Hepatocyte (in vitro differentiated cells): Measurements from ENCODE around the gene ATP8A2. TPM values are rescaled to one million over a fixed set of nuclear protein-coding genes. Genes with fewer than 3 reads are reported as not detected.

Experiments used
- DNase-seq: peaks from one replicate; pipeline ENCODE4 v3.0.0-alpha.2; 2016; ENCODE audit warnings: low spot score
- H2AFZ ChIP-seq: fragments of 200-600 bp; sonication (generic); 2 replicates; pipeline ENCODE4 v1.6.0; 2016; ENCODE audit warnings: antibody characterized with exemption, mild to moderate bottlenecking
- H3K27ac ChIP-seq: fragments of 200-600 bp; sonication (generic); 2 replicates; pipeline ENCODE4 v1.5.1; 2016; ENCODE audit warnings: mild to moderate bottlenecking
- H3K27me3 ChIP-seq: fragments of 200-600 bp; sonication (generic); 2 replicates; pipeline ENCODE4 v1.6.1; 2016
- H3K36me3 ChIP-seq: fragments of 200-600 bp; sonication (generic); replicated peaks from 2 replicates; pipeline ENCODE4 v1.5.1; 2016; ENCODE audit warnings: low read depth; ENCODE audit not compliant: insufficient read depth
- H3K4me1 ChIP-seq: fragments of 200-600 bp; sonication (generic); 2 replicates; pipeline ENCODE4 v1.5.1; 2016; ENCODE audit warnings: mild to moderate bottlenecking, moderate library complexity; ENCODE audit not compliant: insufficient read depth
- H3K4me2 ChIP-seq: fragments of 200-600 bp; sonication (generic); 2 replicates; pipeline ENCODE4 v1.6.0; 2016
- H3K4me3 ChIP-seq: fragments of 200-600 bp; sonication (generic); 2 replicates; pipeline ENCODE4 v1.5.1; 2016; ENCODE audit warnings: mild to moderate bottlenecking
- H3K79me2 ChIP-seq: fragments of 200-600 bp; sonication (generic); 2 replicates; pipeline ENCODE4 v1.6.0; 2017; ENCODE audit warnings: mild to moderate bottlenecking
- H3K9me2 ChIP-seq: fragments of 200-600 bp; sonication (generic); replicated peaks from 2 replicates; pipeline ENCODE4 v1.6.0; 2017; ENCODE audit warnings: mild to moderate bottlenecking; ENCODE audit not compliant: insufficient read depth
- H3K9me3 ChIP-seq: fragments of 200-600 bp; sonication (generic); 2 replicates; pipeline ENCODE4 v1.5.1; 2016; ENCODE audit warnings: low read depth, mild to moderate bottlenecking
- H4K20me1 ChIP-seq: fragments of 200-600 bp; sonication (generic); 2 replicates; pipeline ENCODE4 v1.6.0; 2016; ENCODE audit warnings: mild to moderate bottlenecking; ENCODE audit not compliant: insufficient read depth, poor library complexity, severe bottlenecking
- CTCF ChIP-seq: fragments of 200-600 bp; sonication (generic); IDR thresholded peaks from 2 replicates; pipeline ENCODE4 v1.5.1; 2016; ENCODE audit warnings: antibody characterized with exemption, mild to moderate bottlenecking; ENCODE audit not compliant: poor library complexity
- EZH2 ChIP-seq: fragments of 200-600 bp; sonication (generic); IDR thresholded peaks from 2 replicates; pipeline ENCODE4 v1.6.1; 2016; ENCODE audit warnings: antibody characterized with exemption, mild to moderate bottlenecking, borderline replicate concordance
- EZH2phosphoT487 ChIP-seq: fragments of 200-600 bp; sonication (generic); IDR thresholded peaks from one replicate; pipeline ENCODE4 v1.6.1; 2018; ENCODE audit warnings: antibody characterized with exemption, mild to moderate bottlenecking, low read depth, moderate library complexity; ENCODE audit not compliant: unreplicated experiment, severe bottlenecking
- WGBS: methylation state at CpG from one replicate; pipeline ENCODE4 v1.1.6; 2016; ENCODE audit warnings: low lambda C conversion rate; ENCODE audit errors: missing lambda C conversion rate; 5-methylcytosine and 5-hydroxymethylcytosine counted together
- polyA plus RNA-seq: library from polyadenylated mRNA; unstranded; fragments of >200 nt; fragmentation: Nextera tagmentation; extraction: Ambion mirVana; gene quantifications from 2 replicates; pipeline ENCODE4 v1.2.1, GENCODE V29; 2016
- total RNA-seq: library from RNA; depleted of rRNA; stranded (reverse); fragments of >200 nt; gene quantifications from 2 replicates; pipeline ENCODE4 v1.2.3, GENCODE V29; 2014

ATP8A2 gene
- total and polyA plus RNA-seq, 2 experiments from 2014 or later = 2.1 to 3.1 TPM

GRCh38 chr13:25686831-25687470 lies 315.2 kb downstream of the ATP8A2 start:
- H3K4me3 ChIP-seq = no peak overlapping the region
- no peaks in the 10 kb centered on the region for H3K79me2 ChIP-seq
- no peaks in the 10 kb centered on the region for H3K36me3 ChIP-seq
- H3K27me3 ChIP-seq = peaks cover 5% of the 10 kb centered on the region
- no peak overlapping the region for H3K4me2 ChIP-seq
- H3K27ac ChIP-seq = no peak overlapping the region
- no peaks in the 10 kb centered on the region for H3K9me2 ChIP-seq
- no peaks in the 10 kb centered on the region for H4K20me1 ChIP-seq
- DNase-seq = no peak
- no peak overlapping the region for H2AFZ ChIP-seq
- no peaks in the 10 kb centered on the region for H3K9me3 ChIP-seq
- TF ChIP-seq CTCF (no peak), EZH2phosphoT487 (no peak), EZH2 (no peak)
- 85% methylated on average over 9 of the region's 9 CpGs for WGBS
- no peaks in the 10 kb centered on the region for H3K4me1 ChIP-seq

- TF ChIP-seq EZH2phosphoT487 = no peak
- TF ChIP-seq CTCF = no peak
- no peak for TF ChIP-seq EZH2
- no peaks in the 10 kb centered on the region for H3K9me3 ChIP-seq
- peaks cover 5% of the 10 kb centered on the region for H3K27me3 ChIP-seq
- H2AFZ ChIP-seq = no peak overlapping the region
- no peaks in the 10 kb centered on the region for H4K20me1 ChIP-seq
- no peaks in the 10 kb centered on the region for H3K36me3 ChIP-seq
- no peaks in the 10 kb centered on the region for H3K9me2 ChIP-seq
- no peak overlapping the region for H3K4me2 ChIP-seq
- H3K4me3 ChIP-seq = no peak overlapping the region
- 76% methylated on average over 9 of the region's 9 CpGs for WGBS
- no peaks in the 10 kb centered on the region for H3K4me1 ChIP-seq
- no peaks in the 10 kb centered on the region for H3K79me2 ChIP-seq
- no peak overlapping the region for H3K27ac ChIP-seq
- DNase-seq = no peak
Observed at GRCh38 chr13:25687471-25688225, 315.9 kb downstream of the ATP8A2 start.

GRCh38 chr13:25688536-25688935 lies 316.8 kb downstream of the ATP8A2 start:
- Histone ChIP-seq H3K9me2 (no peaks in the 10 kb centered on the region), H3K4me3 (no peak overlapping the region), H3K27ac (no peak overlapping the region), H3K4me1 (no peaks in the 10 kb centered on the region), H3K27me3 (peaks cover 5% of the 10 kb centered on the region), H3K4me2 (no peak overlapping the region), H2AFZ (no peak overlapping the region), H3K9me3 (no peaks in the 10 kb centered on the region), H3K79me2 (no peaks in the 10 kb centered on the region), H3K36me3 (no peaks in the 10 kb centered on the region), H4K20me1 (no peaks in the 10 kb centered on the region)
- no peak for TF ChIP-seq EZH2
- no peak for TF ChIP-seq CTCF
- no peak for TF ChIP-seq EZH2phosphoT487
- WGBS = 90% methylated on average over 5 of the region's 5 CpGs
- no peak for DNase-seq
